ENCODE results near the gene RAB40C.

DNA sequence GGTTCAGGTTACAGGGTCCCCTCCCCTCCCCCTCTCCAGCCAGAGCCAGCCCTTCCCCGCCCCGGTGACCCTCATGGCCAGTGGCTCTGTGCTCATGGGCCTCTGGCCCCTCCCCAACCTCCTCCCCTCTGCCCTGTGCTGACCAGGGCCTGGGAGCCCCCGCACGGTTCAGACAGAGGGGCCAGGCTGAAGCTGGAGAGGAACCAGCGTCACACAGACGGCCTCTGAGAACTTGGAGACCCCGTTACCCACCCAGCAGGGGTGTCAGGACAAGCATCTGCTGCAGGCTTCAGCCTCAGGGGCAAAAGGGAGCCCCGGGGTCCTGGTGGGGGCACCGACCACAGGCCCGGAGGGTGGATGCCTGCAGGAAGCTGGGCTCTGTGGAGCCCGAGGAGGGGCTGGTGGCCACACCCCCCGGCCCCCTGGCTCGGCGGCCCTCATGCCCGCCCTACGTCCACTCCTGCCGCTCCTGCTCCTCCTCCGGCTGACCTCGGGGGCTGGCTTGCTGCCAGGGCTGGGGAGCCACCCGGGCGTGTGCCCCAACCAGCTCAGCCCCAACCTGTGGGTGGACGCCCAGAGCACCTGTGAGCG is 41.0 kb downstream of the RAB40C start, which contains the start of gene WFIKKN1:
- TF ChIP-seq POLR2AphosphoS5 (IDR thresholded peaks at IDR 0.05; ENCODE audit: low read length) (no peak), ZNF384 (IDR thresholded peaks at IDR 0.05; ENCODE audit: borderline replicate concordance, low read depth, low read length) (no peak), BACH1 (IDR thresholded peaks at IDR 0.05; ENCODE audit: borderline replicate concordance) (no peak), SUZ12 (IDR thresholded peaks at IDR 0.05; ENCODE audit: unreplicated experiment) (no peak), HDAC2 (IDR thresholded peaks at IDR 0.05) (no peak), CHD2 (IDR thresholded peaks at IDR 0.05; ENCODE audit: borderline replicate concordance, low read depth, low read length) (no peak), CREB1 (IDR thresholded peaks at IDR 0.05; ENCODE audit: low read depth) (no peak), YY1 (IDR thresholded peaks at IDR 0.05; ENCODE audit: low read depth, low read length) (no peak), EGR1 (IDR thresholded peaks at IDR 0.05; ENCODE audit: borderline replicate concordance in 1 of 2, low read depth in 2 of 2, low read length in 2 of 2) (no peak), EED (IDR thresholded peaks at IDR 0.05; ENCODE audit: low read depth) (no peak), BRCA1 (IDR thresholded peaks at IDR 0.05; ENCODE audit: low read depth, low read length) (no peak)
- TF ChIP-seq, protein P1, sequence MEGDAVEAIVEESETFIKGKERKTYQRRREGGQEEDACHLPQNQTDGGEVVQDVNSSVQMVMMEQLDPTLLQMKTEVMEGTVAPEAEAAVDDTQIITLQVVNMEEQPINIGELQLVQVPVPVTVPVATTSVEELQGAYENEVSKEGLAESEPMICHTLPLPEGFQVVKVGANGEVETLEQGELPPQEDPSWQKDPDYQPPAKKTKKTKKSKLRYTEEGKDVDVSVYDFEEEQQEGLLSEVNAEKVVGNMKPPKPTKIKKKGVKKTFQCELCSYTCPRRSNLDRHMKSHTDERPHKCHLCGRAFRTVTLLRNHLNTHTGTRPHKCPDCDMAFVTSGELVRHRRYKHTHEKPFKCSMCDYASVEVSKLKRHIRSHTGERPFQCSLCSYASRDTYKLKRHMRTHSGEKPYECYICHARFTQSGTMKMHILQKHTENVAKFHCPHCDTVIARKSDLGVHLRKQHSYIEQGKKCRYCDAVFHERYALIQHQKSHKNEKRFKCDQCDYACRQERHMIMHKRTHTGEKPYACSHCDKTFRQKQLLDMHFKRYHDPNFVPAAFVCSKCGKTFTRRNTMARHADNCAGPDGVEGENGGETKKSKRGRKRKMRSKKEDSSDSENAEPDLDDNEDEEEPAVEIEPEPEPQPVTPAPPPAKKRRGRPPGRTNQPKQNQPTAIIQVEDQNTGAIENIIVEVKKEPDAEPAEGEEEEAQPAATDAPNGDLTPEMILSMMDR (IDR thresholded peaks at IDR 0.05 in 2 of 3, conservative IDR thresholded peaks at IDR 0.05 in 1 of 3; ENCODE audit: control insufficient read depth in 2 of 3, extremely low read depth in 1 of 3, insufficient read depth in 1 of 3, low read depth in 3 of 3, low read length in 3 of 3): no peak
- TF ChIP-seq, protein P2, sequence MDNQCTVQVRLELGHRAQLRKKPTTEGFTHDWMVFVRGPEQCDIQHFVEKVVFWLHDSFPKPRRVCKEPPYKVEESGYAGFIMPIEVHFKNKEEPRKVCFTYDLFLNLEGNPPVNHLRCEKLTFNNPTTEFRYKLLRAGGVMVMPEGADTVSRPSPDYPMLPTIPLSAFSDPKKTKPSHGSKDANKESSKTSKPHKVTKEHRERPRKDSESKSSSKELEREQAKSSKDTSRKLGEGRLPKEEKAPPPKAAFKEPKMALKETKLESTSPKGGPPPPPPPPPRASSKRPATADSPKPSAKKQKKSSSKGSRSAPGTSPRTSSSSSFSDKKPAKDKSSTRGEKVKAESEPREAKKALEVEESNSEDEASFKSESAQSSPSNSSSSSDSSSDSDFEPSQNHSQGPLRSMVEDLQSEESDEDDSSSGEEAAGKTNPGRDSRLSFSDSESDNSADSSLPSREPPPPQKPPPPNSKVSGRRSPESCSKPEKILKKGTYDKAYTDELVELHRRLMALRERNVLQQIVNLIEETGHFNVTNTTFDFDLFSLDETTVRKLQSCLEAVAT (IDR thresholded peaks at IDR 0.05): no peak
- TF ChIP-seq, protein P3, sequence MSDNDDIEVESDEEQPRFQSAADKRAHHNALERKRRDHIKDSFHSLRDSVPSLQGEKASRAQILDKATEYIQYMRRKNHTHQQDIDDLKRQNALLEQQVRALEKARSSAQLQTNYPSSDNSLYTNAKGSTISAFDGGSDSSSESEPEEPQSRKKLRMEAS (IDR thresholded peaks at IDR 0.05; ENCODE audit: low read depth, low read length): no peak
